IPS-20b (cell line): Measurements from ENCODE around the gene SLC1A3.

Experiments used
- H3K27ac ChIP-seq: one replicate; pipeline ENCODE4 v1.5.1; 2013; ENCODE audit warnings: low read length
- H3K27me3 ChIP-seq: 2 replicates; pipeline ENCODE4 v1.6.1; 2013; ENCODE audit warnings: mild to moderate bottlenecking, low read length, inconsistent platforms; ENCODE audit not compliant: insufficient read depth
- H3K36me3 ChIP-seq: 2 replicates; pipeline ENCODE4 v1.6.1; 2013; ENCODE audit warnings: low read depth, mild to moderate bottlenecking, inconsistent platforms, low read length, moderate library complexity; ENCODE audit not compliant: insufficient read depth
- H3K4me1 ChIP-seq: 2 replicates; pipeline ENCODE4 v1.6.1; 2013; ENCODE audit warnings: mild to moderate bottlenecking, control low read depth, inconsistent platforms, low read length, moderate library complexity; ENCODE audit not compliant: insufficient read depth
- H3K4me3 ChIP-seq: 2 replicates; pipeline ENCODE4 v1.5.1; 2013; ENCODE audit warnings: mild to moderate bottlenecking, low read length, inconsistent platforms
- H3K9ac ChIP-seq: 2 replicates; pipeline ENCODE4 v1.6.1; 2013; ENCODE audit warnings: low read depth, mild to moderate bottlenecking, inconsistent platforms, low read length, moderate library complexity
- H3K9me3 ChIP-seq: 2 replicates; pipeline ENCODE4 v1.6.1; 2013; ENCODE audit warnings: mild to moderate bottlenecking, low read depth, low read length, inconsistent platforms; ENCODE audit not compliant: insufficient read depth

The SLC1A3 gene

DNA sequence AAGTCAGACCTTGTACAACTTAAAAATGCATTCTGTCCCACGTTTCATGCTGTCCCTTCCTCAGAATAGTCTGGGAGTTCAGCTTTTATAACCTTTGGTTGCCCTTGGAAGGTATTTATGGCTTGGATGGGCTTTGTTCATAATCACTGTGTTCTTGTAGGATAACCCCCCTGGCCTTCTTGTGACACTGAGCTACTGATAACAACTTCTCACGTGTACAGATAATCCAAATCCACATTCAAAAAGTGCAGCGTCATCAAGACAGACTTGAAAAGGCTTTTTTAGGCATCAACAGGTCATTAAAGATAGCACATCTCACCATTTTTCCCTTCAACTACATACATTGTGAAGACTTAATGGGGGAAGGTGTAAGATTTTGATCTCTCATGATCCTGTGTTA, 42.0 kb downstream of the SLC1A3 start:
- Histone ChIP-seq H3K9me3 (no peaks in the 10 kb centered on the region), H3K27ac (no peak overlapping the region), H3K27me3 (no peaks in the 10 kb centered on the region), H3K9ac (no peak overlapping the region), H3K36me3 (no peaks in the 10 kb centered on the region), H3K4me3 (no peak overlapping the region), H3K4me1 (no peaks in the 10 kb centered on the region; the same call in 1 of the 2 replicates)

- Histone ChIP-seq H3K27ac (no peak overlapping the region), H3K4me3 (no peak overlapping the region), H3K36me3 (no peaks in the 10 kb centered on the region), H3K4me1 (peaks cover 16% of the 10 kb centered on the region), H3K9me3 (no peaks in the 10 kb centered on the region), H3K9ac (no peak overlapping the region), H3K27me3 (no peaks in the 10 kb centered on the region)
These were observed 45.6 kb downstream of the SLC1A3 start for GRCh38 chr5:36651761-36652685.

- H3K36me3 ChIP-seq = no peaks in the 10 kb centered on the region
- no peaks in the 10 kb centered on the region for H3K9me3 ChIP-seq
- H3K9ac ChIP-seq = no peak overlapping the region
- no peaks in the 10 kb centered on the region for H3K27me3 ChIP-seq
- H3K27ac ChIP-seq = no peak overlapping the region
- no peak overlapping the region for H3K4me3 ChIP-seq
- H3K4me1 ChIP-seq = peaks cover 16% of the 10 kb centered on the region
These were observed 46.8 kb downstream of the SLC1A3 start for GRCh38 chr5:36653044-36653705.

- Histone ChIP-seq H3K36me3 (no peaks in the 10 kb centered on the region), H3K9me3 (no peaks in the 10 kb centered on the region), H3K27me3 (no peaks in the 10 kb centered on the region), H3K27ac (no peak overlapping the region), H3K4me1 (peaks cover 16% of the 10 kb centered on the region), H3K4me3 (no peak overlapping the region), H3K9ac (peak overlapping the region; percentile 26; the same call in 1 of the 2 replicates)
These were observed 48.2 kb downstream of the SLC1A3 start for GRCh38 chr5:36654564-36654963.

- no peaks in the 10 kb centered on the region for H3K9me3 ChIP-seq
- H3K4me3 ChIP-seq = no peak overlapping the region
- H3K9ac ChIP-seq = peak overlapping the region; percentile 26; the same call in 1 of the 2 replicates
- peaks cover 16% of the 10 kb centered on the region for H3K4me1 ChIP-seq
- no peaks in the 10 kb centered on the region for H3K27me3 ChIP-seq
- no peak overlapping the region for H3K27ac ChIP-seq
- H3K36me3 ChIP-seq = no peaks in the 10 kb centered on the region
These were observed 48.8 kb downstream of the SLC1A3 start for GRCh38 chr5:36655161-36655560.

GRCh38 chr5:36656556-36656955, 50.1 kb downstream of the SLC1A3 start:
- Histone ChIP-seq H3K27ac (no peak overlapping the region), H3K27me3 (no peaks in the 10 kb centered on the region), H3K4me1 (peaks cover 16% of the 10 kb centered on the region), H3K36me3 (no peaks in the 10 kb centered on the region), H3K9me3 (no peaks in the 10 kb centered on the region), H3K9ac (no peak overlapping the region), H3K4me3 (no peak overlapping the region)

- Histone ChIP-seq H3K36me3 (no peaks in the 10 kb centered on the region), H3K9me3 (no peaks in the 10 kb centered on the region), H3K4me3 (no peak overlapping the region), H3K9ac (no peak overlapping the region), H3K27ac (no peak overlapping the region), H3K27me3 (no peaks in the 10 kb centered on the region), H3K4me1 (peaks cover 16% of the 10 kb centered on the region)
These were observed 51.2 kb downstream of the SLC1A3 start for GRCh38 chr5:36657563-36657995.

DNA sequence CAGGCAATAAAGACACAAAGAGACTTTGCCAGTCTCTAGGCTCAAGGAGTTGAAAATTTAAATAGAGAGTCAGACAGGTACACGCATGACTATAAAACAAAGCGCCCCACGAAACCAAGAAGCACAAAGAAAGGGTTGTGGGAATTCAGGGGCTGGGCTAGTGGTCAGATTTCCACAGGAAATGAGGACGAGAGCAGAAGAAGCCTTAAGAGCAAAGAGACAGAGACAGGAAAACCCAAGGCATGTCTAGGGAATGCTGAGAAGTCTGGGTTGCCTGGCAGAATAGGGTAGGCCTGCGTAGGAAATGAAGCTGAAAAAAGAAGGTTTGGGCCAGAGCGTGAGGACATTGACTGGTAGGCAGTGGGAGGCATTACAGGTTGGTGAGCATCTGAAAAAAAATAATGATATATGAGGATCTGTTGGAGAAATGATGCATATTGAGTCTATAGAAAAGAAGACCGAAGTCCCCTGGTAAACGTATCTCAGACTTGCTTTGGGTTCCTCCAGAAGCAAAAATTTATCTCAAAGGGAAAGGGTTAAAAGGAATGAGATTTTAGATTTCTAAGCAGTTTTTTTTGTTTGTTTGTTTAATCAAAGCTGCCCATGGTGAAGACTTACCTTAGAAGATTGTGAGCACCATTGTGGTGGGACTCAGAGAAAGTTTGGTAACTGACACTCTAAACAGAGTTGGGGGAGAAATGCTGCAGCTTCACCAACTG, 51.8 kb downstream of the SLC1A3 start:
- H3K27me3 ChIP-seq = no peaks in the 10 kb centered on the region
- no peak overlapping the region for H3K4me3 ChIP-seq
- peaks cover 16% of the 10 kb centered on the region for H3K4me1 ChIP-seq
- no peaks in the 10 kb centered on the region for H3K36me3 ChIP-seq
- H3K27ac ChIP-seq = no peak overlapping the region
- H3K9ac ChIP-seq = no peak overlapping the region
- H3K9me3 ChIP-seq = no peaks in the 10 kb centered on the region

- Histone ChIP-seq H3K9me3 (no peaks in the 10 kb centered on the region), H3K4me1 (peaks cover 14% of the 10 kb centered on the region), H3K27me3 (no peaks in the 10 kb centered on the region), H3K4me3 (no peak overlapping the region), H3K27ac (no peak overlapping the region), H3K36me3 (no peaks in the 10 kb centered on the region), H3K9ac (no peak overlapping the region)
These were observed 53.0 kb downstream of the SLC1A3 start for GRCh38 chr5:36659411-36659810.

DNA sequence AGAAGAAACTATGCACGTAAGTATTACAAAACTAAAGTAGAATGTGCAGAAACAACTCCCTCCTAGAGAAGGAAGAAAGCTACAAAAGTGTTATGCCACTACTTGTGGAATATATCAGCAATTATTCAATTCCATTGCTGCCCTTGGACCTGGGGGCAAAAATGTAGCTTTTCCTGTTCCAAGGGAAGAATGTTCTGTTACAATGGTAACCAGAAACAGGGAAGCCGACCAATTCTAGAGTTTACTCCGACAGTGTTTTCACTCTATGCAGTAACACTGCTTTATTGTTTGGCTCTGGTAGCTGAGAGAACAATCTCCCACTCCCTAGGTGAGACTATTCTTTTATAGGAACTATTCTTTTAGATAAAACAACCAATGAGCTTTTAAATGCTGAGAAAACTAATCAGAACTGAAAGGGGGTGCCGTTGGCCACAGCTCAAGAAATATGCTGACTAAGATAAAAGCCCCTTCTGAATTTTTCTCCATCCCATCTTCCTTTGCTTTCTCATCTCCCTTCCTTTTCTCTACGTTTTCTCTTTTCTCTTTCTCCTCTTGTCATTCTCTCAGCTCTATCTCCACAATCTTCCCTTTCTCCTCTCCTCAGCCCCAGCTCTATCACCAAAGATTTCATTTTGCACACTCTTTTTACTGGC, 54.1 kb downstream of the SLC1A3 start:
- H3K9me3 ChIP-seq = no peaks in the 10 kb centered on the region
- H3K9ac ChIP-seq = no peak overlapping the region
- H3K4me1 ChIP-seq = peaks cover 6% of the 10 kb centered on the region; the same call in 1 of the 2 replicates
- H3K27ac ChIP-seq = no peak overlapping the region
- H3K36me3 ChIP-seq = no peaks in the 10 kb centered on the region
- no peaks in the 10 kb centered on the region for H3K27me3 ChIP-seq
- no peak overlapping the region for H3K4me3 ChIP-seq
